HS-27A (cell line): ENCODE measurements around the gene ERC2.

Source experiments
- DNase-seq: peaks from one replicate; pipeline ENCODE4 v3.0.0-alpha.2; 2012; ENCODE audit warnings: low read depth, missing footprints

Gene ERC2

GRCh38 chr3:56189536-56189935, 278.7 kb downstream of the ERC2 start:
- no peak for DNase-seq

- DNase-seq, result no peak
These were observed 280.1 kb downstream of the ERC2 start for GRCh38 chr3:56188201-56188600.

- no peak for DNase-seq
These were observed 281.2 kb downstream of the ERC2 start for GRCh38 chr3:56187051-56187450.

- DNase-seq, result no peak
These were observed 282.4 kb downstream of the ERC2 start for GRCh38 chr3:56185827-56186226.

GRCh38 chr3:56183529-56183928, 284.7 kb downstream of the ERC2 start:
- no peak for DNase-seq

- DNase-seq, result no peak
These were observed 287.8 kb downstream of the ERC2 start for GRCh38 chr3:56180433-56180832.

GRCh38 chr3:56173601-56174000, 294.7 kb downstream of the ERC2 start:
- no peak for DNase-seq

- DNase-seq, result no peak
These were observed 303.8 kb downstream of the ERC2 start for GRCh38 chr3:56164436-56164835.

GRCh38 chr3:56157693-56158362, 310.4 kb downstream of the ERC2 start:
- DNase-seq, result peak; percentile 53

- no peak for DNase-seq
These were observed 314.0 kb downstream of the ERC2 start for GRCh38 chr3:56154297-56154696.

- DNase-seq, result no peak
These were observed 320.9 kb downstream of the ERC2 start for GRCh38 chr3:56147354-56147753.

- no peak for DNase-seq
These were observed 322.9 kb downstream of the ERC2 start for GRCh38 chr3:56145410-56145809.

GRCh38 chr3:56144805-56145204, 323.5 kb downstream of the ERC2 start:
- DNase-seq, result no peak

GRCh38 chr3:56137415-56137814, 330.9 kb downstream of the ERC2 start:
- peak; percentile 26 for DNase-seq

GRCh38 chr3:56136514-56136913, 331.8 kb downstream of the ERC2 start:
- no peak for DNase-seq

GRCh38 chr3:56135941-56136340, 332.3 kb downstream of the ERC2 start:
- no peak for DNase-seq

GRCh38 chr3:56133423-56133822, 334.8 kb downstream of the ERC2 start:
- DNase-seq, result peak; percentile 38

- DNase-seq, result no peak
These were observed 335.5 kb downstream of the ERC2 start for GRCh38 chr3:56132762-56133161.

GRCh38 chr3:56131974-56132590, 336.2 kb downstream of the ERC2 start:
- peak; percentile 93 for DNase-seq

- DNase-seq, result no peak
These were observed 338.2 kb downstream of the ERC2 start for GRCh38 chr3:56130036-56130435.

GRCh38 chr3:56126632-56127031, 341.6 kb downstream of the ERC2 start:
- no peak for DNase-seq

GRCh38 chr3:56125358-56126005, 342.8 kb downstream of the ERC2 start:
- peak; percentile 52 for DNase-seq

GRCh38 chr3:56124546-56124945, 343.7 kb downstream of the ERC2 start:
- no peak for DNase-seq
